ENCODE data around the gene IL13RA1.
"Not testable (repeated sequence)": the region's sequence is repeated elsewhere in the genome, so short reads cannot be mapped to it uniquely, and the experiment has no call there.

Gene IL13RA1

GRCh38 chrX:118780509-118780908, 53.1 kb downstream of the IL13RA1 start:
- no peak for DNase-seq

GRCh38 chrX:118780911-118781310, 53.5 kb downstream of the IL13RA1 start:
- DNase-seq: no peak

DNA sequence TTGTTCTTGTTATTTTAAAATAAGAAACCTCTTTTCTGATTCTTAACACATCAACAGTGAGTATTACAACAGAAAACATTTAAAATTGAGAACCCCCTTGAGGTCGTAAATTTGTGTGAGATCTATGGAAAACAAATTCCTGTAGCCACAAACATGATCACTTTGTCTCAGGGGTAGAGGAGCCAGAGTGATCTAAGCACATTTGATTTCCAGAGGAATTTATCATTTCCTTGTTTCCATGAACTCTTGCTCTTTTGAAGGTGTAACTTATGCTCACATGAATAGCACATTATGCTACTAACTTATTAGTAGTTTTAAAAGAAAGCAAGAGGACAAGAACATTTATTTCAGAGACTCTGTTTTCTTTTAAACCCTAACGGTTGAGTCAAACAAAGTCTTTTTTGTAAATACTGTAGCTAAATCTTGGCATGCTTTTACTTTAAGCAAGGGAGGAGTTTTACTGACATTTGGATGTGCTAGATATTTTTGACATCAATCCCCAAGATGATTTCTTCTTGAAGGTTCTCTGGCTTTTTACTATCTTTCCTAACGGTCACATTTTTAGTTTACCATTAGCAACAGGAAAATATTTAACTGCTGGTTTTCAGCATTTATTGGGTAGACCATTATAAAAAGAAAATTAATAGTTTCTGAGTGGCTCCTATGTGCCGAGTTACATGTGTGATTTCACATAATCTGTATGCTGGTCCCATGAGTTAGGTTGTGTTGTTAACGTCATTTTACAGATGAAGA, 68.3 kb downstream of the IL13RA1 start:
- no peak for DNase-seq

GRCh38 chrX:118802857-118803256, 75.5 kb downstream of the IL13RA1 start:
- no peak for DNase-seq

GRCh38 chrX:118807151-118808017, 80.0 kb downstream of the IL13RA1 start:
- peak; percentile 24 to 42 for DNase-seq

DNA sequence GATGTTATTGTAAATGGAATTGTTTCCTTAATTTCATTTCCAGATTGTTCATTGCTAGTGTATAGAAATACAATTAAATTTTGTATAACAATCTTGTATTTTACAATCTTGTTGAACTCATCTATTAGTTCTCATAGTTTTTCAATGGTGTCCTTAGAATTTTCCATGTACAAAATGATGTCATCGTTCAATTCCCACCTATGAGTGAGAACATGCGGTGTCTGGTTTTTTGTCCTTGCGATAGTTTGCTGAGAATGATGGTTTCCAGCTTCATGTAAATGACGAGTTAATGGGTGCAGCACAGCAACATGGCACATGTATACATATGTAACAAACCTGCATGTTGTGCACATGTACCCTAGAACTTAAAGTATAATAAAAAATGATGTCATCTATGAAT, 89.9 kb downstream of the IL13RA1 start:
- DNase-seq: not testable (repeated sequence)

DNA sequence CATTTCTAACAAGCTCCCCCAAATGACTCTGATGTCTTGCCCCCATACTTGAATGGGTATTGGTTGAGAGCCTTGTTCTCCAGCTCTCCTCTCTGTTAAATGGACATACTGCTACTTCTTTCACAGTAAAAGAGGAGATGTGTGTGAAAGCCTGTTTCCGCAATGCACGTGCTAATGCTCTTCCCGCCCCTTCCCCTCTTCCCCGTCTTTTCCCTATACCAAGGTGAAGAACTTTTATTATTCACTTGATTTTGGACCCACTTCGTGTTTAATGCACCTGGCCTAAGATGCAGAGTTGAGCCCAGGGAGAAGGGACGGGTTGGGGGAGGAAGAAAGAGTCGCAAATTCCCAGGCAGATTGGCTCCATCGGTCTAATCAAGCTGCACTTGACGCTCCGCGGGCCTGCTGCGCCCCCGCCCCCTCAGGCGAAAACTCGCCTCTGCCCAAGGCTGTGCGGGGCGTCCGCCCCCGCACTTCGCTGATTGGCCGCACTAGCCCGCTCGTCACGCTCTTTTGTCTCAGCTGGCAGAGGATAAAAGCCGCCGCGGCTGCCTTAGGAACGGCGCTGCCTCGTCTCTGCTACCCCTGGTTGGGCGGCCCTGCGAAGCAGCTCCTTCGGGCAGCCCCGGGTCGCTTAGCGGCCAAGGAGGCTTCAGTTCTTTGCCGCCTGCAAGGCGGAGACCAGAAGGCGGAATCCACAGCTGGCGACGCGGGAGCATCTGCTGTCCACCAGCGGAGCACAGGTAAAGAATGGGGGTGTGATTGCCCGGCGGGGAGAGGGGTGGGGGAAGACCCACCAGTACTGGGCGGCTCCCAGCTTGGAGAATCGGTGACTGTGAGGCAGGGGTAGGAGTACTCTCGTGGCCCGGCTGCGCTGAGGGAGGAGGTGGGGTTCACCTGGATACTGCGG, 96.1 kb downstream of the IL13RA1 start, which contains the start of gene ZCCHC12:
ZCCHC12 (plus strand) TSS at position 562 of the 910 bp plus-strand sequence. CDS start 1,421 bp downstream, outside the sequence.
- peak; percentile 21 to 25 for DNase-seq

DNA sequence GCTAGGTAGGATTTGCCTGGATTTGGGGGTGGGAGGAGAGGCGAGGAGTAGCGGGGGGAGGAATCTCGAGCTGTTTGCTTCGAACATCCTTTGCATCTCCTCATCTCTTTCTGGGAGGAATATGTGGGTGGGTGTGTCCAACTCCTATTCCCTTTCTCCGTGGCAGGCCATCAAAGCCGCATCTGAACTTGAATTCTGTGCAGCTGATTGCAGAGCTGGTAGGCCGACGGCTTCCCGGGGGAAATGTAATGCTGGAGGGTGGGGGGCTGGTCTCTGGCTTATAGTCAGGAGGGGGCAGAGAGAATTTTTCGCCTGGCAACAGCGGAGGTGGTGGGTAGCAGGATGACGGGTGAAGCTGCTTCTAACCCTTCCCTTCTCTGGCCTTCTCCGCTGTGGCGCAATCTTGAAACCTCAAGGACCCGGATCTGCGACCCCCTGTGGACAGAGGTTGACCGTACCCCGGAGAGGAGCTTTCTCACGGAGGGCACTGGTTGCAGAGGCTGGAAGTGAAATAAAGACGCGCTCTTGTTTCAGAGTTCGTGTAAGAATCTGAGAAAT, 96.8 kb downstream of the IL13RA1 start:
- no peak for DNase-seq

DNA sequence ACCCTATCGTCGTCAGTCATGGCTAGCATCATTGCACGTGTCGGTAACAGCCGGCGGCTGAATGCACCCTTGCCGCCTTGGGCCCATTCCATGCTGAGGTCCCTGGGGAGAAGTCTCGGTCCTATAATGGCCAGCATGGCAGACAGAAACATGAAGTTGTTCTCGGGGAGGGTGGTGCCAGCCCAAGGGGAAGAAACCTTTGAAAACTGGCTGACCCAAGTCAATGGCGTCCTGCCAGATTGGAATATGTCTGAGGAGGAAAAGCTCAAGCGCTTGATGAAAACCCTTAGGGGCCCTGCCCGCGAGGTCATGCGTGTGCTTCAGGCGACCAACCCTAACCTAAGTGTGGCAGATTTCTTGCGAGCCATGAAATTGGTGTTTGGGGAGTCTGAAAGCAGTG, 97.8 kb downstream of the IL13RA1 start:
- no peak for DNase-seq

DNA sequence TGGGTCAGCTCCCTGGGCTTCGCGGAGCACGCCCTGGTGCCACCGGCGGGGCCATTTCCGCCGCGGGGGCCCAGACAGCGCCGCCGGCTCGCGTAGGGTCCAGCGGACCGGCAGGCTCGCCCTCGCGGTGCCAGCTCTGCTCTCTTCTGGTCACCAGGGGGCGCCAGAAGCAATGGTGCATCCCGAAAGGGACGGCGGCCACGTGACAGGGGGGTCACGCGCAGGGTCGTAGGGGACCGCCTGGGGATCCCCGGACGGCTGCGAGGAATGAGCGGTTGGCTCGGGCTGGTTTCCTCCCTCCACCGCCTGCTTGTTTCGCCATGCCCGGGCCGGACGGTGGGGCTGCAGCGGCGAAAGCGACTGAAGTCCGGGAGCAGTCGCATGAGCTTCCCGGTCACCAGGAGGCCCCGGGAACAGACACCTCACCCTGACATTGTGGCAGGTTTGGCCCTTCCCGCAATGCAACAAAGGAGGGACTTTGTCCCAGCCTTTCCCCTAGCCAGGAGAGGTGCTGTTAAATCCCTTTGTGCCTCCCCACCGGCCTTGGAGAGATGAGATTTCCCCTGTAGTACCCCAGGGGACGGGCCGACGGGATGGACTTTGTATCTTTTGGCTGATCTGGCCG, 112.0 kb downstream of the IL13RA1 start:
- peak; percentile 67 to 75 for DNase-seq
